Testis (tissue), 3 donors: ENCODE data around the gene DENND10. TPM values are rescaled to one million over a fixed set of nuclear protein-coding genes. Genes with fewer than 3 reads are reported as not detected.

Source experiments
- DNase-seq: peaks from one replicate; pipeline ENCODE4 v3.0.0-alpha.2; 2019
- H3K27ac ChIP-seq, 2 donors: fragments of 200-600 bp; sonication (generic); one replicate each; pipeline ENCODE4 v1.5.1; 2019
- H3K27me3 ChIP-seq: fragments of 200-600 bp; sonication (generic); one replicate; pipeline ENCODE4 v1.5.1; 2019
- H3K36me3 ChIP-seq: fragments of 200-600 bp; sonication (generic); one replicate; pipeline ENCODE4 v1.5.1; 2017; ENCODE audit warnings: low read depth; ENCODE audit errors: missing control alignments
- H3K4me1 ChIP-seq: fragments of 200-600 bp; sonication (generic); one replicate; pipeline ENCODE4 v1.5.1; 2019
- H3K4me3 ChIP-seq, 2 donors: fragments of 200-600 bp; sonication (generic); one replicate each; pipeline ENCODE4 v1.5.1; 2017 to 2019
- H3K9me3 ChIP-seq: fragments of 200-600 bp; sonication (generic); one replicate; pipeline ENCODE4 v1.5.1; 2017
- POLR2A ChIP-seq: fragments of 450-650 bp; IDR thresholded peaks from one replicate; pipeline ENCODE4 v1.6.1; 2017; ENCODE audit warnings: antibody characterized with exemption, mild to moderate bottlenecking, moderate library complexity
- WGBS, 2 donors: methylation state at CpG; one replicate each; pipeline ENCODE4 v1.1.5; 2018; 5-methylcytosine and 5-hydroxymethylcytosine counted together
- intact Hi-C: fragments of 100-400 bp; cut with DNase I; formaldehyde crosslinking; loops from one replicate; pipeline ENCODE4 v1.15.1; 2023; ENCODE audit warnings: low total_unique reads
- polyA plus RNA-seq: library from polyadenylated mRNA; stranded (reverse); fragments of 350-450 nt; fragmentation: Illumina TruSeq; extraction: RNeasy Lipid Tissue Mini Kit (QIAGEN cat#74804); gene quantifications from one replicate; pipeline ENCODE4 v1.2.3, GENCODE V29; 2014; ENCODE audit warnings: low read depth, low replicate concordance; ENCODE audit not compliant: insufficient read depth
- total RNA-seq, 2 donors: library from RNA; depleted of rRNA; stranded (reverse); fragments of >200 nt; gene quantifications; one replicate each; pipeline ENCODE4 v1.2.3, GENCODE V29; 2016
- TF ChIP-seq, protein P1 (sequence below), 3 experiments: fragments of 450-650 bp in 2 of 3; fragments of 200-600 bp in 1 of 3; sonication (generic) in 1 of 3; IDR thresholded peaks; one replicate each; pipeline ENCODE4 v1.5.1; 2016 to 2019; ENCODE audit warnings: antibody characterized with exemption in 3 of 3, mild to moderate bottlenecking in 2 of 3, moderate library complexity in 1 of 3

DENND10 gene
- total and polyA plus RNA-seq, 3 donors from 2014 or later, result 18.9 to 29.6 (median 27.3) TPM

DNA sequence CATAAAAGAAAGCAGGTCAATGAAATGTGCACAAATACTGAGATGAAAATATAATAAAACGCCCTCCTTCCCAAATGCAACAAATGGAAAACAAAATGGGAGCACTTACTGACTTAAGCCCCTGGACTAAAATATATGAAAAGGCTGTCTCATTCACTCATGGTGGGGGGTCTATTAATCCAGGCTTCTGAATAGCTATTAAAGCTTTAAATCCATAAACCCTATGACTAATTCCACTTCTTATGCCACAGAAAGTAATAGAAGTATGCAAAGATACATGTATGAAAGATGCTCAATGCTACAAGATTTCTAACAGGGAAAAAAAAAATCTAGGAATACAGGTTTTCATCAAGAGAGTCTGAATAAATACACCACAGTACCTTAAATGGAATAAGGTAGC, 43.8 kb upstream of the DENND10 start:
- intact Hi-C loops, result no loop called here
- H3K9me3 ChIP-seq, result no peaks in the 10 kb centered on the region
- H3K27me3 ChIP-seq, result no peaks in the 10 kb centered on the region
- DNase-seq, result no peak
- H3K36me3 ChIP-seq, result peaks cover 2% of the 10 kb centered on the region
- TF ChIP-seq, protein P1, sequence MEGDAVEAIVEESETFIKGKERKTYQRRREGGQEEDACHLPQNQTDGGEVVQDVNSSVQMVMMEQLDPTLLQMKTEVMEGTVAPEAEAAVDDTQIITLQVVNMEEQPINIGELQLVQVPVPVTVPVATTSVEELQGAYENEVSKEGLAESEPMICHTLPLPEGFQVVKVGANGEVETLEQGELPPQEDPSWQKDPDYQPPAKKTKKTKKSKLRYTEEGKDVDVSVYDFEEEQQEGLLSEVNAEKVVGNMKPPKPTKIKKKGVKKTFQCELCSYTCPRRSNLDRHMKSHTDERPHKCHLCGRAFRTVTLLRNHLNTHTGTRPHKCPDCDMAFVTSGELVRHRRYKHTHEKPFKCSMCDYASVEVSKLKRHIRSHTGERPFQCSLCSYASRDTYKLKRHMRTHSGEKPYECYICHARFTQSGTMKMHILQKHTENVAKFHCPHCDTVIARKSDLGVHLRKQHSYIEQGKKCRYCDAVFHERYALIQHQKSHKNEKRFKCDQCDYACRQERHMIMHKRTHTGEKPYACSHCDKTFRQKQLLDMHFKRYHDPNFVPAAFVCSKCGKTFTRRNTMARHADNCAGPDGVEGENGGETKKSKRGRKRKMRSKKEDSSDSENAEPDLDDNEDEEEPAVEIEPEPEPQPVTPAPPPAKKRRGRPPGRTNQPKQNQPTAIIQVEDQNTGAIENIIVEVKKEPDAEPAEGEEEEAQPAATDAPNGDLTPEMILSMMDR (IDR thresholded peaks at IDR 0.05), result no peak
- TF ChIP-seq POLR2A, result no peak
- no peaks in the 10 kb centered on the region for H3K4me1 ChIP-seq
- WGBS, 2 donors, result 89 to 97% methylated on average over 1 of the region's 1 CpG
- no peak overlapping the region for H3K27ac ChIP-seq
- no peak overlapping the region for H3K4me3 ChIP-seq

DNA sequence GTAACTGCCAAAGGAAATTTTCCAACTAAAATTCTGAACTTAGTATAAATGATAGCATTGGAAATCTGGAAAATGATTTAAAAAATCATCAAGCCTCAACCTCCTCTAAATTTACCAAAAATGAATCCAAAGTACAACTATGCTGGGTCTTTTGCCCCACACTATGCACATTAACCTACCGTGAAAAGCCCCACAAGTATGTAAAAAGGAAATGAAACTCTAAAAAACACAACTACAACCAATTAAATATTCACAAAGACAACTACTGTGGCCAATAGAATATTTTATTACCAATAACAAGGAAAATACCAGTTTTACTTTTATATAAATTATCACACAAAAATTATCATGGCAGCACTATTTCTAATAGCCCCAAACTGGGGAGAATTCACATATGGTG, 42.6 kb upstream of the DENND10 start:
- no peaks in the 10 kb centered on the region for H3K27me3 ChIP-seq
- H3K9me3 ChIP-seq, result no peaks in the 10 kb centered on the region
- WGBS, 2 donors, result 82 to 86% methylated on average over 1 of the region's 1 CpG
- H3K4me1 ChIP-seq, result no peaks in the 10 kb centered on the region
- no peak overlapping the region for H3K27ac ChIP-seq
- H3K4me3 ChIP-seq, result no peak overlapping the region
- intact Hi-C loops, result no loop called here
- peaks cover 2% of the 10 kb centered on the region for H3K36me3 ChIP-seq
- DNase-seq, result no peak
- no peak for TF ChIP-seq POLR2A

DNA sequence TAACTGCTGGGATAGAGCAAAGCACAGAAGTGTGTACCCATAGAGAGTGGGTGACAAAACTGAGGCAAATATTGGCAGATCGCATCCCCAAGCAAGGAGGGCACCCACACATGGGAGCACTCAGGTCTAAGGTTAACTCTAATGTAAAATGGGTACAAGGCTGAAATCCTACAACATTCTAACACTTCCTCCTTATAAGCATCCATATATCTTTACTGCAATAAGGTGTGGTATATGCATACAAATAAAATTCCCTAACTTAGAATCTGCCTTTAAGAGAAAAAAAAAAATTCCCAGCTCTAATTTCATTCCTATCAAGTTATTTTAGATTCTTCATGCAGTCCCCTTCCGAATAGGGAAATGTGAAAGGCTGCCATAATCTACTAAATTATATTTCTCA, 42.0 kb upstream of the DENND10 start:
- Histone ChIP-seq H3K4me3 (no peak overlapping the region), H3K9me3 (no peaks in the 10 kb centered on the region), H3K36me3 (peaks cover 2% of the 10 kb centered on the region), H3K27ac (no peak overlapping the region), H3K4me1 (no peaks in the 10 kb centered on the region), H3K27me3 (no peaks in the 10 kb centered on the region)
- intact Hi-C loops, result no loop called here
- TF ChIP-seq, protein P1 (IDR thresholded peaks at IDR 0.05), result no peak
- TF ChIP-seq POLR2A, result no peak
- no peak for DNase-seq
- WGBS, 2 donors, result 90 to 93% methylated on average over 2 of the region's 2 CpGs

DNA sequence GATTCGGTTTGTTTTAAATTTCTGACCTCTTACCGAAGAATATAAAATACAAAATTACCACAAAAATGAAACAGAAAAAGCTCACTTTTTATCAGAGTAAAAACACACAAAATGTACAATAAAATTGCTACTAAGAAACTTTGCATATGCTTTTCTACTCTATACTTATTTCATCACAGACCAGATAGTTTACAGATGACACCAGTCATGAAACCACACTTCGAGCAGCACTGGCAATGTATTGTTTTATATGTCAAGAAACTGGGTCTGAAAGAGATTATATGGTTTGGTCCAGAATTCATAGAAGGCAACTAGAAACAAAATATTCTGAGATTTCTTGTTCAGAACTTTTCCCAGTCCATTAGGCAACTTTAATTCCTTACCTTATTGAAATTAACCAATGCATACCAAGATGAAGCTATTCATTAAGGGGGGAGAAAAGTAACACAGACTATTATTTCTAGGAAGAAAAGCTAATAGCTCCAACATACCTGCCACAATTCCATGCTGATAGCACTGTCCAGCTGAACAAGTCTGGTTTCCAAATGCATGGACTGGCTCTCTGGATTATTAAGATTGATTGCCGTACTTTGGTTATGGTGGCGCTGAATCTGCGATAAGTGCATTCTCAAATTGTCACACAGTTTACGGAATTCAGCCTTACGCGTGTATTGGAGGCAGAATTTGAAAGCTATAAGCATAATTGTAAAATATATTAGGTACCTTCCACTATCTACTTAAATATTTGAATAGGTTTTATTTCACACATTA, 33.3 kb upstream of the DENND10 start:
- no peaks in the 10 kb centered on the region for H3K36me3 ChIP-seq
- H3K4me3 ChIP-seq, result no peak overlapping the region
- H3K9me3 ChIP-seq, result no peaks in the 10 kb centered on the region
- intact Hi-C loops, result no loop called here
- DNase-seq, result no peak
- WGBS, 2 donors, result 86 to 88% methylated on average over 9 of the region's 9 CpGs
- H3K27me3 ChIP-seq, result no peaks in the 10 kb centered on the region
- H3K27ac ChIP-seq, result no peak overlapping the region
- no peaks in the 10 kb centered on the region for H3K4me1 ChIP-seq
- no peak for TF ChIP-seq POLR2A
- TF ChIP-seq, protein P1 (IDR thresholded peaks at IDR 0.05), result no peak

DNA sequence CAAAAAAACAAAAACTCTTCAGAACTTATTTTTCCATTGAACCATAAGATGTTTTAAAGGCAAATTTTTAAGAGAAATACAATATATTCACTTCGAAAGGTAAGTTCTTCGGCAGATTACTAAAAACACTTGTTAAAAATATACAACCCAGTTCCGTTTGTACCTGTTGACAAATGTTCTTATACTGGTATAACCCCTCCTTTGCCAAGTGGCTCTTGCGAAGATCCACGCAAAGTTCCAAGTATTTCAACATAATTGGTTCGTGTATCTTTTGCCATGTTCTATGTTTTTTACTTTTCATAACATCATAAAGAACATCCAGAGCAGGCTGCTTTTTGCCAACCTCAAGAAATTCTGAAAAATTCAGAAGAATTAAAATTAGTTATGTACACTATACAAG, 30.3 kb upstream of the DENND10 start:
- H3K27me3 ChIP-seq, result no peaks in the 10 kb centered on the region
- no peak for DNase-seq
- no peaks in the 10 kb centered on the region for H3K36me3 ChIP-seq
- no peak overlapping the region for H3K27ac ChIP-seq
- H3K9me3 ChIP-seq, result no peaks in the 10 kb centered on the region
- TF ChIP-seq, protein P1 (IDR thresholded peaks at IDR 0.05), result no peak
- no peak for TF ChIP-seq POLR2A
- 71 to 77% methylated on average over 6 of the region's 6 CpGs for WGBS, 2 donors
- peaks cover 11% of the 10 kb centered on the region for H3K4me1 ChIP-seq
- intact Hi-C loops, result no loop called here
- H3K4me3 ChIP-seq, result no peak overlapping the region
